Testis (tissue), 3 donors: ENCODE data around the gene CDK15. TPM values are rescaled to one million over a fixed set of nuclear protein-coding genes. Genes with fewer than 3 reads are reported as not detected.
A peak's percentile ranks its signal among the peaks of the same experiment; 100 is the strongest.

Experiments used
- DNase-seq: peaks from one replicate; pipeline ENCODE4 v3.0.0-alpha.2; 2019
- H3K27ac ChIP-seq, 2 donors: fragments of 200-600 bp; sonication (generic); one replicate each; pipeline ENCODE4 v1.5.1; 2019
- H3K27me3 ChIP-seq: fragments of 200-600 bp; sonication (generic); one replicate; pipeline ENCODE4 v1.5.1; 2019
- H3K36me3 ChIP-seq: fragments of 200-600 bp; sonication (generic); one replicate; pipeline ENCODE4 v1.5.1; 2017; ENCODE audit warnings: low read depth; ENCODE audit errors: missing control alignments
- H3K4me1 ChIP-seq: fragments of 200-600 bp; sonication (generic); one replicate; pipeline ENCODE4 v1.5.1; 2019
- H3K4me3 ChIP-seq, 2 donors: fragments of 200-600 bp; sonication (generic); one replicate each; pipeline ENCODE4 v1.5.1; 2017 to 2019
- H3K9me3 ChIP-seq: fragments of 200-600 bp; sonication (generic); one replicate; pipeline ENCODE4 v1.5.1; 2017
- POLR2A ChIP-seq: fragments of 450-650 bp; IDR thresholded peaks from one replicate; pipeline ENCODE4 v1.6.1; 2017; ENCODE audit warnings: antibody characterized with exemption, mild to moderate bottlenecking, moderate library complexity
- WGBS, 2 donors: methylation state at CpG; one replicate each; pipeline ENCODE4 v1.1.5; 2018; 5-methylcytosine and 5-hydroxymethylcytosine counted together
- intact Hi-C: fragments of 100-400 bp; cut with DNase I; formaldehyde crosslinking; loops from one replicate; pipeline ENCODE4 v1.15.1; 2023; ENCODE audit warnings: low total_unique reads
- polyA plus RNA-seq: library from polyadenylated mRNA; stranded (reverse); fragments of 350-450 nt; fragmentation: Illumina TruSeq; extraction: RNeasy Lipid Tissue Mini Kit (QIAGEN cat#74804); gene quantifications from one replicate; pipeline ENCODE4 v1.2.3, GENCODE V29; 2014; ENCODE audit warnings: low read depth, low replicate concordance; ENCODE audit not compliant: insufficient read depth
- total RNA-seq, 2 donors: library from RNA; depleted of rRNA; stranded (reverse); fragments of >200 nt; gene quantifications; one replicate each; pipeline ENCODE4 v1.2.3, GENCODE V29; 2016
- TF ChIP-seq, protein P1 (sequence below), 3 experiments: fragments of 450-650 bp in 2 of 3; fragments of 200-600 bp in 1 of 3; sonication (generic) in 1 of 3; IDR thresholded peaks; one replicate each; pipeline ENCODE4 v1.5.1; 2016 to 2019; ENCODE audit warnings: antibody characterized with exemption in 3 of 3, mild to moderate bottlenecking in 2 of 3, moderate library complexity in 1 of 3

CDK15 gene
- total and polyA plus RNA-seq, 3 donors from 2014 or later, result 1.8 to 6.3 (median 5.6) TPM

DNA sequence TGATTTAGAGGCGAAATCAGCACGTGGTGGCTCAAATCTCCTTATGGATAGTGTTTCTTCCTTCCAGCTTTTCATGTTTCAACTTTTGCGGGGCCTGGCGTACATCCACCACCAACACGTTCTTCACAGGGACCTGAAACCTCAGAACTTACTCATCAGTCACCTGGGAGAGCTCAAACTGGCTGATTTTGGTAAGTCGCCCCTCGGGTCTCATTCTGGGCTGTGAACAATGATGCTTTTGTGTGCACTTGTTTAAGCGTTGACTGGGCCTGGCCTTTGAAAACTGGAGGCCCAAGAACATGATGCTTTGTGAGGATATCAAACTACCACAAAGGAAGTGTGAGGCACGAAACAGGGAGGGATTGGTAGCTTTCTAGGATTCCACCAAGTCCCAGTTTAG lies 27.4 kb downstream of the CDK15 start:
- H3K4me3 ChIP-seq, result no peak overlapping the region
- no peaks in the 10 kb centered on the region for H3K27me3 ChIP-seq
- H3K36me3 ChIP-seq, result no peaks in the 10 kb centered on the region
- no peaks in the 10 kb centered on the region for H3K9me3 ChIP-seq
- no peak for DNase-seq
- no peak overlapping the region for H3K27ac ChIP-seq
- intact Hi-C loops, result no loop called here
- H3K4me1 ChIP-seq, result no peaks in the 10 kb centered on the region
- TF ChIP-seq, protein P1, sequence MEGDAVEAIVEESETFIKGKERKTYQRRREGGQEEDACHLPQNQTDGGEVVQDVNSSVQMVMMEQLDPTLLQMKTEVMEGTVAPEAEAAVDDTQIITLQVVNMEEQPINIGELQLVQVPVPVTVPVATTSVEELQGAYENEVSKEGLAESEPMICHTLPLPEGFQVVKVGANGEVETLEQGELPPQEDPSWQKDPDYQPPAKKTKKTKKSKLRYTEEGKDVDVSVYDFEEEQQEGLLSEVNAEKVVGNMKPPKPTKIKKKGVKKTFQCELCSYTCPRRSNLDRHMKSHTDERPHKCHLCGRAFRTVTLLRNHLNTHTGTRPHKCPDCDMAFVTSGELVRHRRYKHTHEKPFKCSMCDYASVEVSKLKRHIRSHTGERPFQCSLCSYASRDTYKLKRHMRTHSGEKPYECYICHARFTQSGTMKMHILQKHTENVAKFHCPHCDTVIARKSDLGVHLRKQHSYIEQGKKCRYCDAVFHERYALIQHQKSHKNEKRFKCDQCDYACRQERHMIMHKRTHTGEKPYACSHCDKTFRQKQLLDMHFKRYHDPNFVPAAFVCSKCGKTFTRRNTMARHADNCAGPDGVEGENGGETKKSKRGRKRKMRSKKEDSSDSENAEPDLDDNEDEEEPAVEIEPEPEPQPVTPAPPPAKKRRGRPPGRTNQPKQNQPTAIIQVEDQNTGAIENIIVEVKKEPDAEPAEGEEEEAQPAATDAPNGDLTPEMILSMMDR (IDR thresholded peaks at IDR 0.05), result no peak
- TF ChIP-seq POLR2A, result no peak
- 81 to 82% methylated on average over 9 of the region's 9 CpGs for WGBS, 2 donors

- no peak for TF ChIP-seq POLR2A
- TF ChIP-seq, protein P1 (IDR thresholded peaks at IDR 0.05), result no peak
- no peak overlapping the region for H3K4me3 ChIP-seq
- H3K4me1 ChIP-seq, result no peaks in the 10 kb centered on the region
- peak; percentile 27 for DNase-seq
- no peaks in the 10 kb centered on the region for H3K27me3 ChIP-seq
- intact Hi-C loops, result no loop called here
- H3K9me3 ChIP-seq, result no peaks in the 10 kb centered on the region
- no peaks in the 10 kb centered on the region for H3K36me3 ChIP-seq
- WGBS, 2 donors, result 74 to 88% methylated on average over 3 of the region's 3 CpGs
- no peak overlapping the region for H3K27ac ChIP-seq
These were observed 28.7 kb downstream of the CDK15 start for GRCh38 chr2:201835066-201835465.

GRCh38 chr2:201837391-201837790 lies 31.1 kb downstream of the CDK15 start:
- no peak for DNase-seq
- no peak overlapping the region for H3K27ac ChIP-seq
- no peaks in the 10 kb centered on the region for H3K9me3 ChIP-seq
- H3K27me3 ChIP-seq, result no peaks in the 10 kb centered on the region
- intact Hi-C loops, result no loop called here
- WGBS, 2 donors, result 67 to 70% methylated on average over 2 of the region's 2 CpGs
- no peak for TF ChIP-seq POLR2A
- TF ChIP-seq, protein P1 (IDR thresholded peaks at IDR 0.05), result no peak
- no peaks in the 10 kb centered on the region for H3K36me3 ChIP-seq
- H3K4me1 ChIP-seq, result no peaks in the 10 kb centered on the region
- no peak overlapping the region for H3K4me3 ChIP-seq

DNA sequence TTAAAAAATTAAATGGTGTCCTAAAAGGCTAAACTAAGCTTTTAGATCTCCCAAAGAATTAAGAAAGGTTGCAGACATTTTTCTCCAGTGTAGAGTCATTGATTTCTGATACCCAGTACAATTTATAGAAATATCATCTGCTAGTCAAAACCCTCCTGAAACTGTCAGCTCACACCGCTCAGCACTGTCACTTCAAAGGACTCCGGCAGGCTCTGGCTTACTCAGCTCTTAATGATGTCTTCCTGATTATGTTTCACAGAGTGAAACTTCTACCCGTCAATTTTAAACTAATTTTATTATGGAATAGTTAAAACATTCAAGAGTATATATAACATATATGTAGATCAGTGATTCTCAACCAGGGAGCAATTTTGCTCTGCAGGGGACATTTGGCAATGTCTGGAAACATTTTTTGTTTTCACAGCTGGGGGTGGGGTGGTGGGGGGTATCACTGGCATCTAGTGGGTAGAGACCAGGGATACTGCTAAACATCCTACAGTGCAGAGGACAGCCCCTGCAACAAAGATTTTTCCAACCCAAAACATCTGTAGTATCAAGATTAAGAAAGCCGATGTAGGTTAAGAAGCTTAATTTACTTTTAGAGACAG lies 31.6 kb downstream of the CDK15 start:
- H3K27ac ChIP-seq, result no peak overlapping the region
- 85 to 89% methylated on average over 4 of the region's 4 CpGs for WGBS, 2 donors
- no peak for DNase-seq
- no peak for TF ChIP-seq POLR2A
- TF ChIP-seq, protein P1 (IDR thresholded peaks at IDR 0.05), result no peak
- H3K36me3 ChIP-seq, result no peaks in the 10 kb centered on the region
- H3K4me3 ChIP-seq, result no peak overlapping the region
- H3K9me3 ChIP-seq, result no peaks in the 10 kb centered on the region
- no peaks in the 10 kb centered on the region for H3K27me3 ChIP-seq
- H3K4me1 ChIP-seq, result no peaks in the 10 kb centered on the region
- intact Hi-C loops, result no loop called here

GRCh38 chr2:201839727-201840126 lies 33.4 kb downstream of the CDK15 start:
- no peak for TF ChIP-seq POLR2A
- TF ChIP-seq, protein P1 (IDR thresholded peaks at IDR 0.05), result no peak
- WGBS, 2 donors, result 94 to 98% methylated on average over 4 of the region's 4 CpGs
- H3K27ac ChIP-seq, result no peak overlapping the region
- no peaks in the 10 kb centered on the region for H3K9me3 ChIP-seq
- H3K4me3 ChIP-seq, result no peak overlapping the region
- no peak for DNase-seq
- H3K36me3 ChIP-seq, result no peaks in the 10 kb centered on the region
- H3K4me1 ChIP-seq, result no peaks in the 10 kb centered on the region
- intact Hi-C loops, result no loop called here
- H3K27me3 ChIP-seq, result no peaks in the 10 kb centered on the region
